Measurements from ENCODE around the gene HOXC9.

GRCh38 chr12:54003625-54004024 is 3.7 kb downstream of the HOXC9 start:
- TF ChIP-seq EZH2 (IDR thresholded peaks at IDR 0.05; ENCODE audit: borderline replicate concordance, low read depth, low read length, poor library complexity, severe bottlenecking), result no peak
- TF ChIP-seq, protein P1, sequence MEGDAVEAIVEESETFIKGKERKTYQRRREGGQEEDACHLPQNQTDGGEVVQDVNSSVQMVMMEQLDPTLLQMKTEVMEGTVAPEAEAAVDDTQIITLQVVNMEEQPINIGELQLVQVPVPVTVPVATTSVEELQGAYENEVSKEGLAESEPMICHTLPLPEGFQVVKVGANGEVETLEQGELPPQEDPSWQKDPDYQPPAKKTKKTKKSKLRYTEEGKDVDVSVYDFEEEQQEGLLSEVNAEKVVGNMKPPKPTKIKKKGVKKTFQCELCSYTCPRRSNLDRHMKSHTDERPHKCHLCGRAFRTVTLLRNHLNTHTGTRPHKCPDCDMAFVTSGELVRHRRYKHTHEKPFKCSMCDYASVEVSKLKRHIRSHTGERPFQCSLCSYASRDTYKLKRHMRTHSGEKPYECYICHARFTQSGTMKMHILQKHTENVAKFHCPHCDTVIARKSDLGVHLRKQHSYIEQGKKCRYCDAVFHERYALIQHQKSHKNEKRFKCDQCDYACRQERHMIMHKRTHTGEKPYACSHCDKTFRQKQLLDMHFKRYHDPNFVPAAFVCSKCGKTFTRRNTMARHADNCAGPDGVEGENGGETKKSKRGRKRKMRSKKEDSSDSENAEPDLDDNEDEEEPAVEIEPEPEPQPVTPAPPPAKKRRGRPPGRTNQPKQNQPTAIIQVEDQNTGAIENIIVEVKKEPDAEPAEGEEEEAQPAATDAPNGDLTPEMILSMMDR (conservative IDR thresholded peaks at IDR 0.05; ENCODE audit: low read depth, low read length), result no peak
